ENCODE data around the gene ZNF584.

ZNF584 gene

GRCh38 chr19:58455306-58455705, 46.9 kb downstream of the ZNF584 start:
- Histone ChIP-seq H3K27ac (ENCODE audit: low read length) (no peak overlapping the region), H4K20me1 (ENCODE audit: insufficient read depth, low read length) (no peaks in the 10 kb centered on the region), H3K4me1 (ENCODE audit: insufficient read depth, low read length) (peaks cover 18% of the 10 kb centered on the region), H3K36me3 (ENCODE audit: insufficient read depth, low read length) (peaks cover 30% of the 10 kb centered on the region), H2AFZ (ENCODE audit: low read depth, low read length) (no peak overlapping the region), H3K4me3 (ENCODE audit: low read depth in 1 of 2, low read length in 2 of 2) (no peak overlapping the region), H3K27me3 (ENCODE audit: insufficient read depth, low read length, poor library complexity) (peaks cover 4% of the 10 kb centered on the region), H3K9ac (ENCODE audit: low read depth, low read length) (no peak overlapping the region), H3K9me3 (ENCODE audit: insufficient read depth, low read length, severe bottlenecking) (no peaks in the 10 kb centered on the region), H3K79me2 (ENCODE audit: insufficient read depth, low read length) (0 out of 2 replicates have a peak, but pooled peaks cover 3% of the 10 kb centered on the region), H3K4me2 (ENCODE audit: insufficient read depth, low read length) (no peak overlapping the region)
- ATAC-seq (ENCODE audit: insufficient read depth, low read depth) (no peak), DNase-seq (no peak)
- no peak for TF ChIP-seq EZH2 (IDR thresholded peaks at IDR 0.05; ENCODE audit: borderline replicate concordance, low read depth, low read length, severe bottlenecking)

- Histone ChIP-seq H3K79me2 (ENCODE audit: insufficient read depth, low read length) (0 out of 2 replicates have a peak, but pooled peaks cover 3% of the 10 kb centered on the region), H3K9ac (ENCODE audit: low read depth, low read length) (no peak overlapping the region), H4K20me1 (ENCODE audit: insufficient read depth, low read length) (no peaks in the 10 kb centered on the region), H3K9me3 (ENCODE audit: insufficient read depth, low read length, severe bottlenecking) (no peaks in the 10 kb centered on the region), H3K4me3 (ENCODE audit: low read depth in 1 of 2, low read length in 2 of 2) (no peak overlapping the region), H2AFZ (ENCODE audit: low read depth, low read length) (no peak overlapping the region), H3K27ac (ENCODE audit: low read length) (no peak overlapping the region), H3K36me3 (ENCODE audit: insufficient read depth, low read length) (peaks cover 30% of the 10 kb centered on the region), H3K4me2 (ENCODE audit: insufficient read depth, low read length) (no peak overlapping the region), H3K4me1 (ENCODE audit: insufficient read depth, low read length) (peaks cover 12% of the 10 kb centered on the region), H3K27me3 (ENCODE audit: insufficient read depth, low read length, poor library complexity) (no peaks in the 10 kb centered on the region)
- TF ChIP-seq EZH2 (IDR thresholded peaks at IDR 0.05; ENCODE audit: borderline replicate concordance, low read depth, low read length, severe bottlenecking) (no peak), CTCF (IDR thresholded peaks at IDR 0.05; ENCODE audit: borderline replicate concordance, extremely low read depth, low read length, poor library complexity, severe bottlenecking) (no peak)
- no peak for DNase-seq
- ATAC-seq (ENCODE audit: insufficient read depth, low read depth), result no peak
Observed at GRCh38 chr19:58456111-58456510, 47.7 kb downstream of the ZNF584 start.

- ATAC-seq (ENCODE audit: insufficient read depth, low read depth) (no peak), DNase-seq (no peak)
- H3K9me3 ChIP-seq (ENCODE audit: insufficient read depth, low read length, severe bottlenecking), result no peaks in the 10 kb centered on the region
- H3K27ac ChIP-seq (ENCODE audit: low read length), result no peak overlapping the region
- no peaks in the 10 kb centered on the region for H3K79me2 ChIP-seq (ENCODE audit: insufficient read depth, low read length)
- no peaks in the 10 kb centered on the region for H3K27me3 ChIP-seq (ENCODE audit: insufficient read depth, low read length, poor library complexity)
- peaks cover 17% of the 10 kb centered on the region for H3K36me3 ChIP-seq (ENCODE audit: insufficient read depth, low read length)
- TF ChIP-seq EZH2 (IDR thresholded peaks at IDR 0.05; ENCODE audit: borderline replicate concordance, low read depth, low read length, severe bottlenecking), result no peak
- no peak for TF ChIP-seq CTCF (IDR thresholded peaks at IDR 0.05; ENCODE audit: borderline replicate concordance, extremely low read depth, low read length, poor library complexity, severe bottlenecking)
- H3K9ac ChIP-seq (ENCODE audit: low read depth, low read length), result no peak overlapping the region
- no peak overlapping the region for H2AFZ ChIP-seq (ENCODE audit: low read depth, low read length)
- H3K4me1 ChIP-seq (ENCODE audit: insufficient read depth, low read length), result no peaks in the 10 kb centered on the region
- no peak overlapping the region for H3K4me2 ChIP-seq (ENCODE audit: insufficient read depth, low read length)
- no peaks in the 10 kb centered on the region for H4K20me1 ChIP-seq (ENCODE audit: insufficient read depth, low read length)
- H3K4me3 ChIP-seq (ENCODE audit: low read depth in 1 of 2, low read length in 2 of 2), result no peak overlapping the region
Observed at GRCh38 chr19:58460039-58460438, 51.6 kb downstream of the ZNF584 start.

- no peaks in the 10 kb centered on the region for H3K27me3 ChIP-seq (ENCODE audit: insufficient read depth, low read length, poor library complexity)
- peak overlapping the region; percentile 88 for H3K4me2 ChIP-seq (ENCODE audit: insufficient read depth, low read length)
Observed at GRCh38 chr19:58466089-58466759, 57.8 kb downstream of the ZNF584 start.

More at GRCh38 chr19:58466089-58466759, 57.8 kb downstream of the ZNF584 start:
- DNase-seq, result no peak
- peaks cover 28% of the 10 kb centered on the region for H3K4me1 ChIP-seq (ENCODE audit: insufficient read depth, low read length)
- peak overlapping the region; percentile 86 for H2AFZ ChIP-seq (ENCODE audit: low read depth, low read length)
- no peak overlapping the region for H3K27ac ChIP-seq (ENCODE audit: low read length)
- TF ChIP-seq CTCF (IDR thresholded peaks at IDR 0.05; ENCODE audit: borderline replicate concordance, extremely low read depth, low read length, poor library complexity, severe bottlenecking) (no peak), EZH2 (IDR thresholded peaks at IDR 0.05; ENCODE audit: borderline replicate concordance, low read depth, low read length, severe bottlenecking) (no peak)
- peaks cover 22% of the 10 kb centered on the region for H4K20me1 ChIP-seq (ENCODE audit: insufficient read depth, low read length)
- ATAC-seq (ENCODE audit: insufficient read depth, low read depth), result peak; percentile 23; the same call in 2 of the 3 replicates
- no peaks in the 10 kb centered on the region for H3K9me3 ChIP-seq (ENCODE audit: insufficient read depth, low read length, severe bottlenecking)
- peaks cover 26% of the 10 kb centered on the region for H3K79me2 ChIP-seq (ENCODE audit: insufficient read depth, low read length)
- peak overlapping the region; percentile 71 for H3K9ac ChIP-seq (ENCODE audit: low read depth, low read length)
- peak overlapping the region; percentile 71 to 96; a peak in 3 of 4 replicates for H3K4me3 ChIP-seq (ENCODE audit: low read depth in 1 of 2, low read length in 2 of 2)
- peaks cover 20% of the 10 kb centered on the region for H3K36me3 ChIP-seq (ENCODE audit: insufficient read depth, low read length)

All from DND-41 (cell line).